ENCODE data around the gene WNT2.

The WNT2 gene

GRCh38 chr7:117350027-117350426 is 27.2 kb upstream of the WNT2 start:
- no peak for TF ChIP-seq REST (IDR thresholded peaks at IDR 0.05; ENCODE audit: insufficient read depth in 1 of 2, low read depth in 2 of 2, low read length in 2 of 2)

- TF ChIP-seq FOXP2 (optimal IDR thresholded peaks at IDR 0.05; ENCODE audit: borderline replicate concordance, extremely low read depth, extremely low read length, insufficient read depth) = no peak
- no peak for TF ChIP-seq POLR2AphosphoS5 (IDR thresholded peaks at IDR 0.05; ENCODE audit: low read depth, low read length)
These were observed 26.7 kb upstream of the WNT2 start for GRCh38 chr7:117349570-117349969.

- TF ChIP-seq REST (IDR thresholded peaks at IDR 0.05; ENCODE audit: insufficient read depth in 1 of 2, low read depth in 2 of 2, low read length in 2 of 2) (no peak), POLR2AphosphoS5 (IDR thresholded peaks at IDR 0.05; ENCODE audit: low read depth, low read length) (no peak), FOXP2 (optimal IDR thresholded peaks at IDR 0.05; ENCODE audit: borderline replicate concordance, extremely low read depth, extremely low read length, insufficient read depth) (no peak), SIN3A (IDR thresholded peaks at IDR 0.05; ENCODE audit: borderline replicate concordance, insufficient read depth, low read length) (no peak), TAF1 (IDR thresholded peaks at IDR 0.05; ENCODE audit: borderline replicate concordance, insufficient read depth, low read length) (no peak)
These were observed 25.3 kb upstream of the WNT2 start for GRCh38 chr7:117347962-117348672.

GRCh38 chr7:117347480-117347879 is 24.6 kb upstream of the WNT2 start:
- no peak for TF ChIP-seq TAF1 (IDR thresholded peaks at IDR 0.05; ENCODE audit: borderline replicate concordance, insufficient read depth, low read length)
- TF ChIP-seq REST (IDR thresholded peaks at IDR 0.05; ENCODE audit: insufficient read depth in 1 of 2, low read depth in 2 of 2, low read length in 2 of 2) = no peak
- TF ChIP-seq POLR2AphosphoS5 (IDR thresholded peaks at IDR 0.05; ENCODE audit: low read depth, low read length) = no peak
- no peak for TF ChIP-seq SIN3A (IDR thresholded peaks at IDR 0.05; ENCODE audit: borderline replicate concordance, insufficient read depth, low read length)
- TF ChIP-seq FOXP2 (optimal IDR thresholded peaks at IDR 0.05; ENCODE audit: borderline replicate concordance, extremely low read depth, extremely low read length, insufficient read depth) = no peak

GRCh38 chr7:117346161-117346560 is 23.3 kb upstream of the WNT2 start:
- TF ChIP-seq FOXP2 (optimal IDR thresholded peaks at IDR 0.05; ENCODE audit: borderline replicate concordance, extremely low read depth, extremely low read length, insufficient read depth) = no peak
- TF ChIP-seq REST (IDR thresholded peaks at IDR 0.05; ENCODE audit: insufficient read depth in 1 of 2, low read depth in 2 of 2, low read length in 2 of 2) = no peak
- no peak for TF ChIP-seq POLR2AphosphoS5 (IDR thresholded peaks at IDR 0.05; ENCODE audit: low read depth, low read length)
- no peak for TF ChIP-seq TAF1 (IDR thresholded peaks at IDR 0.05; ENCODE audit: borderline replicate concordance, insufficient read depth, low read length)
- no peak for TF ChIP-seq SIN3A (IDR thresholded peaks at IDR 0.05; ENCODE audit: borderline replicate concordance, insufficient read depth, low read length)

Data from PFSK-1 (cell line).